ENCODE results near the gene JPT2. TPM values are rescaled to one million over a fixed set of nuclear protein-coding genes. Genes with fewer than 3 reads are reported as not detected.
A peak's percentile ranks its signal among the peaks of the same experiment; 100 is the strongest.

JPT2 gene
- total RNA-seq, 1 experiment from 2014 or later: 131 TPM

DNA sequence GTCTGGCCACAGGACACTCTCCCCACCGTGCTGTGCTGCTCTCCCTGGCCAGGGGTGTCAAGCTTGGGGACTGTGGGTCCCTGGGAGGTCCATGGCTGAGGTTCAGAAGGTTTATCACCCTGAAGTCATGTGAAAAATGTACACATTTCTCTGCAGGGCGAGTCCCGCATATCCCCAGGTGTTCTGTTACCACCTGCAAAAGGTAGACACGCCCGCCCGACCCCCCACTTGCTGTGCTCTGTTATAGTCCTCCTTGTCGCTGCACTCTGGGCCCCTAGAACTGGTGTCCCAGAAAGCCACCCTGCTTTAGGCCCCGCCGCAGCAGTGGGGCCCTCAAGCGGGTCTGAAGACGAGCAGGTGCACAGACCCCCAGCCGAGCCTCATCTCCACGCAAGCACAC, 11.8 kb downstream of the JPT2 start:
- DNase-seq (ENCODE audit: unreplicated experiment): no peak
- H3K36me3 Mint-ChIP-seq (ENCODE audit: insufficient read depth, unreplicated experiment): peaks cover 83% of the 10 kb centered on the region
- no peaks in the 10 kb centered on the region for H3K27me3 Mint-ChIP-seq (ENCODE audit: insufficient read depth, unreplicated experiment)
- BruUV-seq (replicated peaks): no TSS peak
- H3K27ac Mint-ChIP-seq (ENCODE audit: low read depth, unreplicated experiment): peak overlapping the region; percentile 97
- intact Hi-C loops (cut with micrococcal nuclease): no loop called here
- H3K4me1 Mint-ChIP-seq (ENCODE audit: insufficient read depth, unreplicated experiment): peaks cover 51% of the 10 kb centered on the region
- CTCF ChIA-PET: interaction anchor here (1.1 to 3.4 kb wide), 5 partner anchors 12 to 75 kb away, joined by 3 to 35 read pairs (median 15); partner anchors contain the start of genes JPT2 and MAPK8IP3
- no peaks in the 10 kb centered on the region for H3K9me3 Mint-ChIP-seq (ENCODE audit: unreplicated experiment)
- POLR2A ChIA-PET: interaction anchor here (0.7 to 5.8 kb wide), 11 partner anchors 9 to 1067 kb away, joined by 3 to 130 read pairs (median 17); partner anchors contain the start of genes CRAMP1, EME2, IFT140 and JPT2
- peak overlapping the region; percentile 65 for H3K4me3 Mint-ChIP-seq (ENCODE audit: unreplicated experiment)
- TF ChIP-seq CTCF (IDR thresholded peaks at IDR 0.05; ENCODE audit: unreplicated experiment): no peak

GRCh38 chr16:1690810-1691209, 12.7 kb downstream of the JPT2 start:
- intact Hi-C loops (cut with micrococcal nuclease): loop anchor here (1.0 kb wide), 1 partner anchor 13 kb away; the partner anchor contains the start of gene JPT2
- CTCF ChIA-PET: interaction anchor here (0.8 to 3.4 kb wide), 11 partner anchors 8 to 278 kb away, joined by 3 to 35 read pairs (median 7); partner anchors contain the start of genes JPT2 and MAPK8IP3
- no peak for TF ChIP-seq CTCF (IDR thresholded peaks at IDR 0.05; ENCODE audit: unreplicated experiment)
- Mint-ChIP-seq H3K27ac (ENCODE audit: low read depth, unreplicated experiment) (peak overlapping the region; percentile 97), H3K4me3 (ENCODE audit: unreplicated experiment) (peak overlapping the region; percentile 62), H3K4me1 (ENCODE audit: insufficient read depth, unreplicated experiment) (peaks cover 51% of the 10 kb centered on the region), H3K27me3 (ENCODE audit: insufficient read depth, unreplicated experiment) (no peaks in the 10 kb centered on the region), H3K9me3 (ENCODE audit: unreplicated experiment) (no peaks in the 10 kb centered on the region), H3K36me3 (ENCODE audit: insufficient read depth, unreplicated experiment) (peaks cover 81% of the 10 kb centered on the region)
- no TSS peak for BruUV-seq (replicated peaks)
- DNase-seq (ENCODE audit: unreplicated experiment): no peak
- POLR2A ChIA-PET: interaction anchor here (0.6 to 5.8 kb wide), 16 partner anchors 10 to 274 kb away, joined by 3 to 130 read pairs (median 5); partner anchors contain the start of genes CRAMP1, EME2, IFT140 and JPT2

- Mint-ChIP-seq H3K27ac (ENCODE audit: low read depth, unreplicated experiment) (peak overlapping the region; percentile 97), H3K4me3 (ENCODE audit: unreplicated experiment) (peak overlapping the region; percentile 62), H3K27me3 (ENCODE audit: insufficient read depth, unreplicated experiment) (no peaks in the 10 kb centered on the region), H3K9me3 (ENCODE audit: unreplicated experiment) (no peaks in the 10 kb centered on the region), H3K4me1 (ENCODE audit: insufficient read depth, unreplicated experiment) (peaks cover 51% of the 10 kb centered on the region), H3K36me3 (ENCODE audit: insufficient read depth, unreplicated experiment) (peaks cover 81% of the 10 kb centered on the region)
- intact Hi-C loops (cut with micrococcal nuclease): loop anchor here (1.0 kb wide), 1 partner anchor 13 kb away; the partner anchor contains the start of gene JPT2
- peak; percentile 33 for TF ChIP-seq CTCF (IDR thresholded peaks at IDR 0.05; ENCODE audit: unreplicated experiment)
- POLR2A ChIA-PET: interaction anchor here (0.6 to 5.8 kb wide), 14 partner anchors 10 to 273 kb away, joined by 3 to 130 read pairs (median 7); partner anchors contain the start of genes CRAMP1, EME2, IFT140 and JPT2
- no TSS peak for BruUV-seq (replicated peaks)
- peak; percentile 48 for DNase-seq (ENCODE audit: unreplicated experiment)
- CTCF ChIA-PET: interaction anchor here (0.8 to 2.9 kb wide), 9 partner anchors 9 to 278 kb away, joined by 3 to 35 read pairs (median 6); partner anchors contain the start of gene MAPK8IP3
These were observed 13.2 kb downstream of the JPT2 start for GRCh38 chr16:1691276-1691675.

- H3K36me3 Mint-ChIP-seq (ENCODE audit: insufficient read depth, unreplicated experiment): peaks cover 81% of the 10 kb centered on the region
These were observed 13.9 kb downstream of the JPT2 start for GRCh38 chr16:1691956-1692355.

More at GRCh38 chr16:1691956-1692355, 13.9 kb downstream of the JPT2 start:
- H3K4me1 Mint-ChIP-seq (ENCODE audit: insufficient read depth, unreplicated experiment): peaks cover 51% of the 10 kb centered on the region
- no peaks in the 10 kb centered on the region for H3K9me3 Mint-ChIP-seq (ENCODE audit: unreplicated experiment)
- DNase-seq (ENCODE audit: unreplicated experiment): peak; percentile 91
- intact Hi-C loops (cut with micrococcal nuclease): loop anchor here (1.0 kb wide), 1 partner anchor 14 kb away; the partner anchor contains the start of gene JPT2
- POLR2A ChIA-PET: interaction anchor here (0.8 to 5.8 kb wide), 14 partner anchors 10 to 273 kb away, joined by 3 to 130 read pairs (median 7); partner anchors contain the start of genes EME2, JPT2, MAPK8IP3 and MRPS34
- H3K27ac Mint-ChIP-seq (ENCODE audit: low read depth, unreplicated experiment): peak overlapping the region; percentile 97
- H3K27me3 Mint-ChIP-seq (ENCODE audit: insufficient read depth, unreplicated experiment): no peaks in the 10 kb centered on the region
- TF ChIP-seq CTCF (IDR thresholded peaks at IDR 0.05; ENCODE audit: unreplicated experiment): no peak
- CTCF ChIA-PET: interaction anchor here (0.6 to 2.9 kb wide), 8 partner anchors 9 to 1837 kb away, joined by 3 to 35 read pairs (median 7); partner anchors contain the start of gene MAPK8IP3
- no TSS peak for BruUV-seq (replicated peaks)
- H3K4me3 Mint-ChIP-seq (ENCODE audit: unreplicated experiment): peak overlapping the region; percentile 62
